ENCODE measurements around the gene KCNG1.

- TF ChIP-seq TAF1 (IDR thresholded peaks at IDR 0.05; ENCODE audit: borderline replicate concordance, low read depth, low read length), result no peak
- no peak for TF ChIP-seq POLR2AphosphoS5 (IDR thresholded peaks at IDR 0.05; ENCODE audit: low read depth, low read length)
- TF ChIP-seq POLR2A (IDR thresholded peaks at IDR 0.05; ENCODE audit: low read depth, low read length), result no peak
Observed at GRCh38 chr20:51022803-51023616, at the start of gene KCNG1.
